Cardiac muscle cell (in vitro differentiated cells and primary cell): ENCODE results near the gene RNF214. TPM values are rescaled to one million over a fixed set of nuclear protein-coding genes. Genes with fewer than 3 reads are reported as not detected.

Experiments used
- DNase-seq, 2 donors: peaks; one replicate each; pipeline versions ENCODE4 v3.0.0 to v3.0.0-alpha.2; 2010 to 2017; ENCODE audit warnings: low read depth in 1 of 2, low spot score in 1 of 2
- H3K27ac ChIP-seq: fragments of 200-600 bp; sonication (generic); 2 replicates; pipeline ENCODE4 v1.5.1; 2016
- H3K27me3 ChIP-seq: fragments of 200-600 bp; sonication (generic); 2 replicates; pipeline ENCODE4 v1.6.0; 2016; ENCODE audit warnings: control low read depth
- H3K36me3 ChIP-seq: fragments of 200-600 bp; sonication (generic); 2 replicates; pipeline ENCODE4 v1.5.1; 2016; ENCODE audit warnings: control low read depth
- H3K4me1 ChIP-seq: fragments of 200-600 bp; sonication (generic); 2 replicates; pipeline ENCODE4 v1.8.1; 2017; ENCODE audit warnings: low read depth, mild to moderate bottlenecking, mixed run types
- H3K4me3 ChIP-seq: fragments of 200-600 bp; sonication (generic); 2 replicates; pipeline ENCODE4 v1.5.1; 2016; ENCODE audit warnings: mild to moderate bottlenecking
- H3K9me3 ChIP-seq: fragments of 200-600 bp; sonication (generic); 2 replicates; pipeline ENCODE4 v1.5.1; 2017; ENCODE audit warnings: low read depth, mild to moderate bottlenecking, control low read depth
- CTCF ChIP-seq: IDR thresholded peaks from 2 replicates; pipeline ENCODE4 v1.5.1; 2012; ENCODE audit warnings: low read depth, mild to moderate bottlenecking, low read length
- polyA plus RNA-seq: library from polyadenylated mRNA; unstranded; fragments of >200 nt; fragmentation: Nextera tagmentation; extraction: Ambion mirVana; gene quantifications from 2 replicates; pipeline ENCODE4 v1.2.1, GENCODE V29; 2016
- total RNA-seq: library from RNA; depleted of rRNA; stranded (reverse); fragments of >200 nt; gene quantifications from 2 replicates; pipeline ENCODE4 v1.2.3, GENCODE V29; 2016

RNF214 gene
- total and polyA plus RNA-seq, 2 experiments from 2014 or later = 13.8 to 20.0 TPM

- Histone ChIP-seq H3K9me3 (no peaks in the 10 kb centered on the region), H3K36me3 (peaks cover 8% of the 10 kb centered on the region), H3K4me3 (no peak overlapping the region), H3K27me3 (no peaks in the 10 kb centered on the region), H3K27ac (no peak overlapping the region), H3K4me1 (peaks cover 20% of the 10 kb centered on the region)
- DNase-seq = no peak
- no peak for TF ChIP-seq CTCF
Observed at GRCh38 chr11:117219001-117219400, 13.5 kb upstream of the RNF214 start.

GRCh38 chr11:117219455-117219854 is 13.0 kb upstream of the RNF214 start:
- peaks cover 8% of the 10 kb centered on the region for H3K36me3 ChIP-seq
- H3K27me3 ChIP-seq = no peaks in the 10 kb centered on the region
- TF ChIP-seq CTCF = no peak
- H3K9me3 ChIP-seq = no peaks in the 10 kb centered on the region
- H3K27ac ChIP-seq = no peak overlapping the region
- H3K4me3 ChIP-seq = no peak overlapping the region
- no peak for DNase-seq
- H3K4me1 ChIP-seq = peaks cover 23% of the 10 kb centered on the region

- H3K9me3 ChIP-seq = no peaks in the 10 kb centered on the region
- no peak for DNase-seq
- no peak overlapping the region for H3K27ac ChIP-seq
- H3K36me3 ChIP-seq = peaks cover 8% of the 10 kb centered on the region
- no peak overlapping the region for H3K4me3 ChIP-seq
- H3K4me1 ChIP-seq = peaks cover 27% of the 10 kb centered on the region
- H3K27me3 ChIP-seq = no peaks in the 10 kb centered on the region
- TF ChIP-seq CTCF = no peak
Observed at GRCh38 chr11:117219995-117220394, 12.5 kb upstream of the RNF214 start.

GRCh38 chr11:117220568-117220967 is 11.9 kb upstream of the RNF214 start:
- DNase-seq = peak in 1 of 2 donors; percentile 73
- no peaks in the 10 kb centered on the region for H3K27me3 ChIP-seq
- H3K4me1 ChIP-seq = peaks cover 27% of the 10 kb centered on the region
- no peak overlapping the region for H3K4me3 ChIP-seq
- H3K27ac ChIP-seq = peak overlapping the region; percentile 94
- peaks cover 8% of the 10 kb centered on the region for H3K36me3 ChIP-seq
- no peaks in the 10 kb centered on the region for H3K9me3 ChIP-seq
- TF ChIP-seq CTCF = no peak

- Histone ChIP-seq H3K36me3 (peaks cover 5% of the 10 kb centered on the region), H3K4me1 (peaks cover 27% of the 10 kb centered on the region), H3K27ac (peak overlapping the region; percentile 94)
Observed at GRCh38 chr11:117220999-117221774, 11.3 kb upstream of the RNF214 start.

More at GRCh38 chr11:117220999-117221774, 11.3 kb upstream of the RNF214 start:
- Histone ChIP-seq H3K4me3 (no peak overlapping the region), H3K9me3 (no peaks in the 10 kb centered on the region), H3K27me3 (no peaks in the 10 kb centered on the region)
- DNase-seq = peak; percentile 51 to 84
- no peak for TF ChIP-seq CTCF
